Inflammatory macrophage treated with lipopolysaccharide for 1 hour (primary cell): ENCODE data around the gene CHRNA4.

Experiments
- DNase-seq, 2 donors: peaks; one replicate each; pipeline ENCODE4 v3.0.0-alpha.2; 2020 to 2022

Gene CHRNA4

GRCh38 chr20:63360850-63361518 is at the start of gene CHRNA4:
Gene CHRNA4 (minus strand): TSS chr20:63361349. CDS start chr20:63361165, 184 bp downstream.
- no peak for DNase-seq

GRCh38 chr20:63409834-63410435 is 48.8 kb upstream of the CHRNA4 start:
- DNase-seq: no peak

- DNase-seq: no peak
Measured at GRCh38 chr20:63409066-63409833, 48.1 kb upstream of the CHRNA4 start.

- DNase-seq: no peak
Measured at GRCh38 chr20:63408684-63409046, 47.5 kb upstream of the CHRNA4 start.

- DNase-seq: no peak
Measured at GRCh38 chr20:63407928-63408683, 47.0 kb upstream of the CHRNA4 start.

- DNase-seq: no peak
Measured at GRCh38 chr20:63406617-63407245, 45.6 kb upstream of the CHRNA4 start.

DNA sequence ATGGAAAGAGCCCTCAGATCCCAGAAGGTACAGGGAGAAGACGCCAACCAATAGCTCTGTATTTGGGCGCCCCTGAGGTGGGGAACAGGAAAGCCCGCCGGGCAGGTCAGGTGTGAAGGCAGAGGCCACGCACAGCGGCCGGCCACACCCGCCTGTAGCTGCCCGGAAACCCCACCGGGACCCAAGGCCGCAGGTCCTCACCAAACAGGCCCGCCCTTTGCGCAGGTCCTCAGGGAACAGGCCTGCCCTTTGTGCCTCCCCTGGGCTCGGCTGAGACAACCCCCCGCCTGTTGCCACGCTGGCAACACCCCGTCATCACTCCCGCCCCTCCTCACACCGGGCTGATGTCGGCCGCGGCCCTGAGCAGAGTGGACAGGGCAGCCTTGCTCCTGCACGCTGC is 44.9 kb upstream of the CHRNA4 start:
- no peak for DNase-seq

DNA sequence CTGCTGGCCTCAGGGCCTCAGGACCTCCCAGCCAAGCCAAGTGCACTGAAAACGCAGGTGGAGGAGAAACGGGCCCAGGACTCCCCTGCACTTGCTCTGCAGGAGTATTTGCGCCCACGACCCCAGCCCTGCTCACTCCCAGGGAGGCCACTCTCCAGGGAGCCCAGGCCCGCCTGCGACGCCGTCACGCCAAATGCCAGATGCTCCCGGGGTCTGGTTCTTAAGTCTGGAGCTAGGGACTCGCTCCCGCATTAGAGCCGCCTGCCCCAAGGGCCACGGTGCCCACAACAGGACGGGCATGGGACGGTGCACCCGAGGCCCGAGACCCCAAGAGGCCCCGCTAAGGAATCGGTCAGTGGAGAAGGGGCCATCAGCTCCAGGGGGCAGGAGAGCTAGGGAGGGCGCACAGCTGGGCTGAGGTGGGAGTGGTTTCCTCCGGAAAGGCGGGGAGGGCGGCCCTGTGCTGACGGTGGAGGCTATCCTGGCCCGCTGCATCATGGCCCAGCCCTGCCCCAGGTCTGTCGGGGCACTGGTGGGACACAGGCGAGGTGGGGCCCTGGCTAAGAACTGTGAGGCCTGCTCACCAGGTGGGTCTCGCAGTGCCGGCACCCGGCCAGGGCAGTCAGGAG is 44.1 kb upstream of the CHRNA4 start:
- no peak for DNase-seq

DNA sequence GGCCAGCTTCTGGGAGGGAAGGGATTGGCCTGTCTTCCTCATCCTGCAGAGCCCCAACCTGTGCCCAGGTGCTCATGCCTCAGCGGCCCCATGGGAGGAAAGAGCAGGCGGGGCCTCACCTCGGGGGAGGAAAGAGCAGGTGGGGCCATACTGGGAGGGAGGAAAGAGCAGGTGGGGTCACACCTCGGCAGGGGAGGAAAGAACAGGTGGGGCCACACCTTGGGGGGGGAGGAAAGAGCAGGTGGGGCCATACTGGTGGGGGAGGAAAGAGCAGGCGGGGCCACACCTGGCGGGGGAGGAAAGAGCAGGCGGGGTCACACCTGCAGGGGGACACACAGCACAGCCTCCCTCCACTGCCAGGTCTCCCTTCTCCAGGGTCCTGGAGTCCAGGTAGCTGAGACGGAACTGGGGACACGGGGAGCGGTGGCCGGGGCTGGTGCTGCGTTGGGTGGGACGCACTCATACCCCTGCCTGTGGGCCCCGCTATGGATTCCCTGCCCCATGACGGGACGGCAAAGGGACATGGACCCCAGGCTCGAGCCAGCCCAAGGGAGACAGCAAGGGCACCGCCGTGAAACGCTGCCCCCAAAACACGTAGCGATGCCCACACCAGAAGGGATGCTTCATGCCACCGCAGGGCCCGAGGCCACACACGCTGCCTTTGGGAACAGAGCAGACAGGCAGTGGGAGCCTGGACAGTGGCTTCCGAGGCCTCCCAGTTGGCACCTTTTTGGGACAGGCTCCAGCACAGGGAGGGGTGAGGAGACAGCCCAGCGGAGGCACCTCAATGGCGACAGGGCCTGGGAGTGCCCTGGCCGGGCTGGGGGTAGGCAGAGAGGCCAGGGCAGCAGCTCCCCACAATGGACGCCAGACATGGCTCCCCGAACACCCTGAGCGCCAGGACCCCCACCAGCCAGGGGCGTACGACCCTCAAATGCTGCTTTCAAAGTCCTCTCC is 43.3 kb upstream of the CHRNA4 start:
- DNase-seq: no peak

GRCh38 chr20:63403403-63404105 is 42.4 kb upstream of the CHRNA4 start:
- DNase-seq: no peak

DNA sequence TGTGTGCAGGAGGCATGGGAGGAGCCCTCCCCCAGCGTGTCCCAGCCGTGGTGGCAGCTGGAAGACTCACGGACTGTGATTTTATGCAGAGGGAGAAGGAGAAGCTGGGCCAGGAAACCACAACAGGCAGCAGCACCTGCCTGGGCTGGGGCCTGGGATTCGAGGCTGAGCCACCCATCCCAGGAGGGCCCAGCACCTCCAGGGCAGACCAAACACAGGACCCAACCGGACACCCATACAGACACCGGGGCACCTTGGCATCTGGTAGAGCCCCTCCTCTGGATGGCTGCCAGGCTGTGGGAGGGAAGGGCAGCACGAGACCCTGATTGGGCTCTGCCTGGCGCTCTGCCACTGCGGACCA is 41.7 kb upstream of the CHRNA4 start:
- no peak for DNase-seq

DNA sequence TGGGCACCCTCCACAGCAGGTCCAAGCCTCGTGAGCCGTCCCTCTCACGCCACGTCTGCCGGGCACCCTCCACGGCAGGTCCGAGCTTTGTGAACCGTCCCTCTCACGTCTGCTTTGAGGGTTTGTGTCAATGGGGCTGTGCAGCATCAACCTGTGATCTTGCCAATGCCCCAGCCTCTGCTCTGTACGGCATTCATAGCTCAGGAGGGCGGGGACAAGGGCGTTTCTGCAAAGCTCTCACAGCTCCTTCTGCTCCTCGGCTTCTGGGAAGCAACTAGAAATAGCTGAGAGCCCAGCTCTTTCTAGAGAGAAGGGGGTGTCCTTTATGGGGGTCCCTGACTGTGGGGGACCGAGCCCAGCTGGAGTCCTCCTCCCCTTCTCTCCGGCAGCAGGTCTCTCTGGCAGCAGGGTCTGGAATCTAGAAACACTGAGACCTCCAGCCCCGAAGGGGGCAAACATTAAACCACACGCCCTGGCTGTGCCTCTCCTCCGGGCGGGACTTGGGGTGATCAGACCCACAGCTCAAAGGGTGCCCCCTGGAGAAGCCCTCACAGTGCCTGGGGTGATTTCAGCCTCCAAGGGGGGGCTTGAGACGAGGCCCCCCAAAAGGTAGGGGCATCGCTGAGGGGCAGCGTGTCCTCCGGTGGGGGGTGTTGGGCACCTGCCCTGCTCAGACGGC is 41.2 kb upstream of the CHRNA4 start:
- DNase-seq: no peak

GRCh38 chr20:63401384-63402110 is 40.4 kb upstream of the CHRNA4 start:
- DNase-seq: no peak

- DNase-seq: no peak
Measured at GRCh38 chr20:63400486-63401210, 39.5 kb upstream of the CHRNA4 start.

DNA sequence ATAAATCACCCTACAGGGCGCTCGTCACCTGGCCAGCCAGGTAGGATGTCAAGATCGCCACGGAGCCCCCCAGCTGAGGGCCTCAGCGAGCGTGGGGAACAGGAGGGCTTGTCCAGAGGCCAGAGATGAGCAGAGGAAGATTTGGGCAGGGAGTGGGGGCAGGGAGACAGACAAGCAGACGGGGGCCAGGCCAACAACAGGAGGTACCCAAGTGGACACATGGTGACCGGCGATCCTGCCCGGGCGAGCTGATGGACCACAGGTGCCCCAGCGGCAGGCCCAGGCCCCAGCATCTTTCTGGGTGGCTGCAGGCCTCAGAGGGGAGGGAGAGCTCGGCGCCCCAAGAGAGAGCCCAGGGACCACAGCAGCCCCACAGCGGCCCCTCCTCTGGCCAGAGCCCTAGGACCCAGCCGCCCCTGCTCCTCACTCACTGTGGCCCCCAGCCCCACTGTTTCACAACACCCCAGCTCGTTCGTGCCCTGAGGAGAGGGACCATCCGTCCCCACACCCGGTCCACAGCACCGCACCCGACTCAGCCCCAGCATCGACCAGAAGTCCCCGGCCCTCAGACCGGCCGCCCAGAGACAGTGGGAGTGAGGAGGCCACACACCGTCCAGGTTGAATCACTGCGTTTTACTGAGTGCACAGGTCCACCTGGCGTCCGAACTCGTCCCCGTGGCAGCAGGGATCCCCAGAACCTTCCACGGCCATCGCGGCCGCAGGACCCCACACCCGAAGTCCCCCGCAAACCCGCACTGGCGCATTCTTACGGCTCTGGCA is 38.6 kb upstream of the CHRNA4 start:
- DNase-seq: no peak

- no peak for DNase-seq
Measured at GRCh38 chr20:63398744-63399514, 37.8 kb upstream of the CHRNA4 start.

DNA sequence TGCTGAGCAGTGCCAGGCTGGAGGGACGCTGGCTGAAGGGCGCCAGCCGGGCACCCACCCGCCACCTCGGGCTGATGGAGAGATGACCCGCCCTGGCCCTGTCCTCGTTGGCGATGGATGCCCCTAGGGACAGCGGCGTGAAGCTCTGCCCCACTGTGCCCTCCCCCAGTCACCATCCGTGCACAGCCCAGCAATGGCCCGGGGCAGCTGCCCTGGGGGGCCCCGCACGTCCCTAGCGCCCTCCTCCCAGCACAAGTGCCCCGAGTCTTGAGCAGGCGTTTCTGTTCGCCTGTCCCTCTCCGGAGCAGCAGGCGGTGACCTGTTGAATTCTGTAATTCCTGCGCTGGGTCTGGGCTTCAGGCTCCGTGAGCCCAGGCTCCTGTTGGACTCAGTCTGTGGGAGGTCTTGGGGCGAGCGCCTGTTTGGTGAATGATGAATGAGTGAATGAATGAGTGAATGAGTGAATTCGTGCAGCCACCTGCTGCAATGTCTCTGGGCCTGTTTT is 36.8 kb upstream of the CHRNA4 start:
- no peak for DNase-seq
